GM23248 (cell line): Measurements from ENCODE around the gene PKP3.

Source experiments
- EZH2 ChIP-seq: fragments of 200-600 bp; sonication (generic); IDR thresholded peaks from 2 replicates; pipeline ENCODE4 v1.6.1; 2018; ENCODE audit warnings: antibody characterized with exemption, mild to moderate bottlenecking; ENCODE audit not compliant: insufficient read depth, poor library complexity, severe bottlenecking
- EZH2phosphoT487 ChIP-seq: fragments of 200-600 bp; sonication (generic); IDR thresholded peaks from 2 replicates; pipeline ENCODE4 v1.6.1; 2018; ENCODE audit warnings: antibody characterized with exemption, moderate library complexity, mild to moderate bottlenecking, low read depth; ENCODE audit not compliant: insufficient read depth

GRCh38 chr11:365831-366230 lies 28.2 kb upstream of the PKP3 start:
- TF ChIP-seq EZH2 (no peak), EZH2phosphoT487 (no peak)
